Measurements from ENCODE around the gene RFTN1. TPM values are rescaled to one million over a fixed set of nuclear protein-coding genes. Genes with fewer than 3 reads are reported as not detected.

Gene RFTN1
- total RNA-seq, 4 donors from 2014 or later, result 11.2 to 39.5 (median 25.6) TPM

- intact Hi-C loops (cut with DNase I; ENCODE audit: low total_unique reads), result no loop called here
- no peak for TF ChIP-seq CTCF (IDR thresholded peaks at IDR 0.05)
- TF ChIP-seq POLR2A (IDR thresholded peaks at IDR 0.05), result no peak
- WGBS, 2 donors, result 72% methylated on average over 17 of the region's 17 CpGs
- no peak overlapping the region for H3K4me3 ChIP-seq (ENCODE audit: low read depth, poor library complexity, severe bottlenecking)
- DNase-seq (ENCODE audit: low spot score in 2 of 2), result no peak
Observed at GRCh38 chr3:16374047-16374934, 139.2 kb downstream of the RFTN1 start.

- DNase-seq (ENCODE audit: low spot score in 2 of 2), result no peak
- intact Hi-C loops (cut with DNase I; ENCODE audit: low total_unique reads), result no loop called here
- H3K4me3 ChIP-seq (ENCODE audit: low read depth, poor library complexity, severe bottlenecking), result no peak overlapping the region
- WGBS, 2 donors, result 79 to 81% methylated on average over 3 of the region's 3 CpGs
- TF ChIP-seq POLR2A (IDR thresholded peaks at IDR 0.05) (no peak), CTCF (IDR thresholded peaks at IDR 0.05) (no peak)
Observed at GRCh38 chr3:16373341-16373946, 140.1 kb downstream of the RFTN1 start.

GRCh38 chr3:16372362-16373292 is 140.9 kb downstream of the RFTN1 start:
- WGBS, 2 donors, result 65 to 66% methylated on average over 12 of the region's 12 CpGs
- no peak overlapping the region for H3K4me3 ChIP-seq (ENCODE audit: low read depth, poor library complexity, severe bottlenecking)
- intact Hi-C loops (cut with DNase I; ENCODE audit: low total_unique reads), result no loop called here
- TF ChIP-seq CTCF (IDR thresholded peaks at IDR 0.05), result no peak
- TF ChIP-seq POLR2A (IDR thresholded peaks at IDR 0.05), result no peak
- no peak for DNase-seq (ENCODE audit: low spot score in 2 of 2)

- no peak for DNase-seq (ENCODE audit: low spot score in 2 of 2)
- no peak overlapping the region for H3K4me3 ChIP-seq (ENCODE audit: low read depth, poor library complexity, severe bottlenecking)
- TF ChIP-seq POLR2A (IDR thresholded peaks at IDR 0.05), result no peak
- TF ChIP-seq CTCF (IDR thresholded peaks at IDR 0.05), result no peak
- 62 to 70% methylated on average over 10 of the region's 10 CpGs for WGBS, 2 donors
- intact Hi-C loops (cut with DNase I; ENCODE audit: low total_unique reads), result no loop called here
Observed at GRCh38 chr3:16370872-16371740, 142.4 kb downstream of the RFTN1 start.

GRCh38 chr3:16370503-16370871 is 143.0 kb downstream of the RFTN1 start:
- WGBS, 2 donors, result 65 to 77% methylated on average over 2 of the region's 2 CpGs
- TF ChIP-seq POLR2A (IDR thresholded peaks at IDR 0.05), result no peak
- TF ChIP-seq CTCF (IDR thresholded peaks at IDR 0.05), result no peak
- DNase-seq (ENCODE audit: low spot score in 2 of 2), result no peak
- intact Hi-C loops (cut with DNase I; ENCODE audit: low total_unique reads), result no loop called here
- no peak overlapping the region for H3K4me3 ChIP-seq (ENCODE audit: low read depth, poor library complexity, severe bottlenecking)

Measured in lower leg skin (tissue), 4 donors.